WTC11 (cell line): ENCODE results near the gene SSH2. TPM values are rescaled to one million over a fixed set of nuclear protein-coding genes. Genes with fewer than 3 reads are reported as not detected.

Experiments
- ATAC-seq: fragments of 200-7000 bp; cut with Tn5 transposase; 2 replicates; pipeline ENCODE4 v1.10.0; 2021; ENCODE audit warnings: mild to moderate bottlenecking, moderate library complexity
- CTCF ChIA-PET: fragments of 300-600 bp; sonication (Branson Sonifier 250); formaldehyde crosslinking; loops from one replicate; lab custom pipeline; 2021; ENCODE audit warnings: antibody characterized with exemption; lab: Charles Lee
- POLR2A ChIA-PET: fragments of 350-600 bp; sonication (Branson Sonifier 250); formaldehyde crosslinking; loops from one replicate; lab custom pipeline; 2021; ENCODE audit warnings: antibody characterized with exemption; lab: Charles Lee
- DNase-seq: peaks from one replicate; pipeline ENCODE4 v3.0.0; 2021; ENCODE audit warnings: low spot score
- H3K27ac Mint-ChIP-seq: 2 replicates; pipeline ENCODE4 v1.8.0; 2021; ENCODE audit warnings: mixed read lengths
- H3K27me3 Mint-ChIP-seq: 2 replicates; pipeline ENCODE4 v1.8.0; 2021; ENCODE audit warnings: low read depth, mild to moderate bottlenecking, moderate library complexity, mixed read lengths
- H3K36me3 Mint-ChIP-seq: 2 replicates; pipeline ENCODE4 v1.8.0; 2021; ENCODE audit warnings: mixed read lengths
- H3K4me1 Mint-ChIP-seq: 2 replicates; pipeline ENCODE4 v1.8.0; 2022; ENCODE audit warnings: mixed read lengths
- H3K4me3 Mint-ChIP-seq: 2 replicates; pipeline ENCODE4 v1.8.0; 2021; ENCODE audit warnings: mild to moderate bottlenecking, moderate library complexity, mixed read lengths
- H3K9me3 Mint-ChIP-seq: 2 replicates; pipeline ENCODE4 v1.8.0; 2021; ENCODE audit warnings: mixed read lengths
- ATF2 ChIP-seq: sonication (generic); formaldehyde crosslinking; IDR thresholded peaks from 2 replicates; pipeline ENCODE4 v1.8.1; 2022; ENCODE audit warnings: low read depth, missing genetic modification reagents, borderline replicate concordance
- CREB1 ChIP-seq: sonication (generic); formaldehyde crosslinking; IDR thresholded peaks from 2 replicates; pipeline ENCODE4 v1.8.0; 2023; ENCODE audit warnings: mild to moderate bottlenecking, missing genetic modification reagents
- FOXP1 ChIP-seq: sonication (generic); formaldehyde crosslinking; IDR thresholded peaks from 2 replicates; pipeline ENCODE4 v1.8.0; 2022; ENCODE audit warnings: missing genetic modification reagents, mild to moderate bottlenecking, moderate library complexity, borderline replicate concordance
- MXD4 ChIP-seq: fragments of 250-450 bp; sonication (Bioruptor Pico); IDR thresholded peaks from 2 replicates; pipeline ENCODE4 v1.8.0; 2021; ENCODE audit warnings: mild to moderate bottlenecking, moderate library complexity, borderline replicate concordance
- NFE2L1 ChIP-seq: sonication (generic); formaldehyde crosslinking; IDR thresholded peaks from 2 replicates; pipeline ENCODE4 v1.8.1; 2023; ENCODE audit warnings: missing genetic modification reagents
- OVOL2 ChIP-seq: fragments of 250-450 bp; sonication (Bioruptor Pico); IDR thresholded peaks from 2 replicates; pipeline ENCODE4 v1.9.0; 2021; ENCODE audit warnings: mild to moderate bottlenecking, borderline replicate concordance
- PREB ChIP-seq: sonication (generic); formaldehyde crosslinking; IDR thresholded peaks from 2 replicates; pipeline ENCODE4 v1.8.1; 2022; ENCODE audit warnings: mild to moderate bottlenecking, missing genetic modification reagents, moderate library complexity, borderline replicate concordance
- STAT6 ChIP-seq: sonication (generic); formaldehyde crosslinking; conservative IDR thresholded peaks from 2 replicates; pipeline ENCODE4 v1.8.1; 2023; ENCODE audit warnings: mild to moderate bottlenecking, low read depth, missing genetic modification reagents, moderate library complexity
- TP53 ChIP-seq: sonication (generic); formaldehyde crosslinking; IDR thresholded peaks from 2 replicates; pipeline ENCODE4 v1.8.1; 2023; ENCODE audit warnings: mild to moderate bottlenecking, missing genetic modification reagents
- ZNF232 ChIP-seq: sonication (generic); formaldehyde crosslinking; IDR thresholded peaks from 2 replicates; pipeline ENCODE4 v1.8.0; 2022; ENCODE audit warnings: mild to moderate bottlenecking, missing genetic modification reagents
- ZNF317 ChIP-seq: sonication (generic); formaldehyde crosslinking; IDR thresholded peaks from 2 replicates; pipeline ENCODE4 v1.8.1; 2023; ENCODE audit warnings: low read depth, mild to moderate bottlenecking, moderate library complexity, missing genetic modification reagents, borderline replicate concordance
- total RNA-seq: library from RNA; stranded (reverse); gene quantifications from 3 replicates; pipeline ENCODE4 v1.2.3, GENCODE V29; 2021

Gene SSH2
- total RNA-seq, 1 experiment from 2014 or later: 14.3 TPM

GRCh38 chr17:29914819-29915537 lies 15.1 kb downstream of the SSH2 start:
- POLR2A ChIA-PET: interaction anchor here (0.6 kb wide), 1 partner anchor 138 kb away, joined by 3 read pairs; no protein-coding TSS in a partner anchor
- H3K4me1 Mint-ChIP-seq: peaks cover 5% of the 10 kb centered on the region; the same call in 1 of the 2 replicates
- no peak overlapping the region for H3K27ac Mint-ChIP-seq
- TF ChIP-seq STAT6 (CRISPR knock-in tag) (no peak), PREB (CRISPR knock-in tag) (no peak), ZNF317 (CRISPR knock-in tag) (no peak), CREB1 (no peak), ZNF232 (CRISPR knock-in tag) (no peak)
- H3K4me3 Mint-ChIP-seq: no peak overlapping the region
- H3K27me3 Mint-ChIP-seq: no peaks in the 10 kb centered on the region
- CTCF ChIA-PET: interaction anchor here (0.7 to 3.9 kb wide), 2 partner anchors 16 to 430 kb away, joined by 3 to 12 read pairs; no protein-coding TSS in a partner anchor
- DNase-seq: no peak
- no peaks in the 10 kb centered on the region for H3K9me3 Mint-ChIP-seq
- no peak for ATAC-seq
- H3K36me3 Mint-ChIP-seq: no peaks in the 10 kb centered on the region

- Mint-ChIP-seq H3K9me3 (peaks cover 7% of the 10 kb centered on the region), H3K4me1 (no peaks in the 10 kb centered on the region), H3K36me3 (peaks cover 6% of the 10 kb centered on the region), H3K27me3 (no peaks in the 10 kb centered on the region), H3K4me3 (no peak overlapping the region), H3K27ac (no peak overlapping the region)
- no peak for TF ChIP-seq ZNF317 (CRISPR knock-in tag)
- no peak for TF ChIP-seq TP53 (CRISPR knock-in tag)
- TF ChIP-seq OVOL2 (CRISPR knock-in tag): no peak
- TF ChIP-seq ATF2 (CRISPR knock-in tag): no peak
- TF ChIP-seq MXD4 (CRISPR knock-in tag): no peak
- TF ChIP-seq NFE2L1 (CRISPR knock-in tag): no peak
- no peak for DNase-seq
- CTCF ChIA-PET: interaction anchor here (0.7 to 3.9 kb wide), 3 partner anchors 20 to 272 kb away, joined by 3 to 12 read pairs (median 4); no protein-coding TSS in a partner anchor
- POLR2A ChIA-PET: no interaction called here
- no peak for ATAC-seq
Measured at GRCh38 chr17:29911641-29912177, 18.3 kb downstream of the SSH2 start.

GRCh38 chr17:29909236-29910003 lies 20.6 kb downstream of the SSH2 start:
- peaks cover 3% of the 10 kb centered on the region for H3K4me1 Mint-ChIP-seq
- peaks cover 26% of the 10 kb centered on the region for H3K9me3 Mint-ChIP-seq
- H3K4me3 Mint-ChIP-seq: no peak overlapping the region
- peaks cover 16% of the 10 kb centered on the region for H3K36me3 Mint-ChIP-seq
- no peaks in the 10 kb centered on the region; the same call in 1 of the 2 replicates for H3K27me3 Mint-ChIP-seq
- ATAC-seq (no peak), DNase-seq (no peak)
- no peak for TF ChIP-seq FOXP1 (CRISPR knock-in tag)
- ChIA-PET CTCF (interaction anchor here (0.7 to 0.8 kb wide), 2 partner anchors 130 to 406 kb away, joined by 3 to 4 read pairs; no protein-coding TSS in a partner anchor), POLR2A (no interaction called here)
- H3K27ac Mint-ChIP-seq: no peak overlapping the region
